H1 (cell line): ENCODE results near the gene MGMT. TPM values are rescaled to one million over a fixed set of nuclear protein-coding genes. Genes with fewer than 3 reads are reported as not detected.
A peak's percentile ranks its signal among the peaks of the same experiment; 100 is the strongest.

ENCODE experiments used
- CTCF ChIA-PET: fragments of 300-600 bp; sonication (Branson Sonifier 250); formaldehyde crosslinking; loops from one replicate; lab custom pipeline; 2021; ENCODE audit not compliant: partially characterized antibody; lab: Charles Lee
- POLR2A ChIA-PET: fragments of 300-600 bp; sonication (Branson Sonifier 250); formaldehyde crosslinking; loops from one replicate; lab custom pipeline; 2021; ENCODE audit warnings: inconsistent platforms; ENCODE audit not compliant: partially characterized antibody; lab: Charles Lee
- DNase-seq, 2 experiments: peaks; one replicate each; pipeline versions ENCODE4 v3.0.0 to v3.0.0-alpha.2; 2010 to 2022; ENCODE audit warnings: low spot score in 2 of 2, low read depth in 1 of 2, mixed read lengths in 1 of 2
- FAIRE-seq: peaks from 2 replicates; lab custom pipeline; 2011; peaks lifted over from hg19 to GRCh38; lab: Jason Lieb, UNC
- H2AFZ ChIP-seq: 2 replicates; pipeline ENCODE4 v1.8.1; 2012; ENCODE audit warnings: low read length, inconsistent platforms
- H2AK5ac ChIP-seq: 2 replicates; pipeline ENCODE4 v1.6.1; 2013; ENCODE audit warnings: low read depth, low read length
- H2BK120ac ChIP-seq: replicated peaks from 2 replicates; pipeline ENCODE3; 2013; ENCODE audit warnings: low read depth, low read length, inconsistent platforms
- H2BK12ac ChIP-seq: 2 replicates; pipeline ENCODE4 v1.6.1; 2013; ENCODE audit warnings: low read depth, low read length
- H2BK15ac ChIP-seq: 2 replicates; pipeline ENCODE4 v1.6.1; 2013; ENCODE audit warnings: low read length
- H2BK20ac ChIP-seq: 2 replicates; pipeline ENCODE4 v1.6.1; 2013; ENCODE audit warnings: low read length
- H2BK5ac ChIP-seq: 2 replicates; pipeline ENCODE4 v1.6.1; 2013; ENCODE audit warnings: low read depth, low read length
- H3K14ac ChIP-seq: 2 replicates; pipeline ENCODE4 v1.6.1; 2013; ENCODE audit warnings: inconsistent platforms; ENCODE audit not compliant: insufficient read length
- H3K18ac ChIP-seq: 2 replicates; pipeline ENCODE4 v1.6.1; 2013; ENCODE audit warnings: low read length; ENCODE audit errors: extremely low read depth
- H3K23ac ChIP-seq: 2 replicates; pipeline ENCODE4 v1.6.1; 2013; ENCODE audit warnings: inconsistent platforms; ENCODE audit not compliant: insufficient read length
- H3K23me2 ChIP-seq: 2 replicates; pipeline ENCODE4 v1.6.1; 2013; ENCODE audit warnings: low read depth, low read length
- H3K27ac ChIP-seq: 2 replicates; pipeline ENCODE4 v1.6.1; 2011; ENCODE audit warnings: low read depth, low read length, inconsistent platforms
- H3K27me3 ChIP-seq, 4 experiments: replicated peaks in 1 of 4; 1 replicate in 1 of 4; 2 replicates in 3 of 4; pipeline versions ENCODE4 v1.6.1 to v1.8.1; 2011 to 2013; ENCODE audit warnings: low read length in 3 of 4, mild to moderate bottlenecking in 3 of 4, inconsistent platforms in 2 of 4, mixed read lengths in 2 of 4, moderate library complexity in 1 of 4; ENCODE audit not compliant: control insufficient read depth in 3 of 4, insufficient read depth in 3 of 4; ENCODE audit errors: extremely low read depth in 1 of 4
- H3K36me3 ChIP-seq, 4 experiments: 2 replicates each; pipeline versions ENCODE4 v1.6.1 to v1.8.1; 2011 to 2013; ENCODE audit warnings: mild to moderate bottlenecking in 4 of 4, low read length in 3 of 4, moderate library complexity in 2 of 4, control low read depth in 1 of 4, inconsistent platforms in 1 of 4; ENCODE audit not compliant: insufficient read depth in 4 of 4, control insufficient read depth in 2 of 4
- H3K4ac ChIP-seq: replicated peaks from 2 replicates; pipeline ENCODE3; 2013; ENCODE audit warnings: low read length, low read depth, mixed read lengths, inconsistent platforms; ENCODE audit not compliant: insufficient read length
- H3K4me1 ChIP-seq, 4 experiments: replicated peaks in 1 of 4; 1 replicate in 1 of 4; 2 replicates in 3 of 4; pipeline versions ENCODE4 v1.6.1 to v1.8.1; 2011 to 2013; ENCODE audit warnings: low read length in 3 of 4, inconsistent platforms in 2 of 4, mixed read lengths in 1 of 4; ENCODE audit not compliant: insufficient read depth in 4 of 4, control insufficient read depth in 3 of 4
- H3K4me2 ChIP-seq, 2 experiments: 2 replicates each; pipeline versions ENCODE4 v1.6.1 to v1.8.1; 2011 to 2013; ENCODE audit warnings: low read depth in 2 of 2, low read length in 2 of 2, control low read depth in 1 of 2, inconsistent platforms in 1 of 2, mild to moderate bottlenecking in 1 of 2; ENCODE audit not compliant: insufficient read depth in 1 of 2
- H3K4me3 ChIP-seq, 4 experiments: fragments of 200-600, 300-600 bp in 1 of 4; sonication (generic), shearing (Covaris generic), sonication (Bioruptor Twin) in 1 of 4; 2 replicates each; pipeline versions ENCODE4 v1.5.1 to v1.8.1; 2011 to 2016; ENCODE audit warnings: low read length in 4 of 4, low read depth in 3 of 4, control low read depth in 2 of 4, inconsistent platforms in 2 of 4, mild to moderate bottlenecking in 2 of 4, mixed read lengths in 1 of 4, moderate library complexity in 1 of 4; ENCODE audit not compliant: insufficient read depth in 2 of 4; ENCODE audit errors: extremely low read depth in 1 of 4
- H3K56ac ChIP-seq: replicated peaks from 2 replicates; pipeline ENCODE3; 2013; ENCODE audit warnings: low read depth, mild to moderate bottlenecking, mixed read lengths, low read length, inconsistent platforms; ENCODE audit not compliant: insufficient read length
- H3K79me1 ChIP-seq: 2 replicates; pipeline ENCODE4 v1.6.1; 2013; ENCODE audit warnings: low read depth, low read length, control low read depth
- H3K79me2 ChIP-seq, 2 experiments: 2 replicates each; pipeline versions ENCODE4 v1.6.1 to v1.8.1; 2012 to 2013; ENCODE audit warnings: low read length in 2 of 2, mild to moderate bottlenecking in 2 of 2, inconsistent platforms in 1 of 2; ENCODE audit not compliant: insufficient read depth in 2 of 2, control insufficient read depth in 1 of 2
- H3K9ac ChIP-seq, 4 experiments: replicated peaks in 1 of 4; 1 replicate in 1 of 4; 2 replicates in 3 of 4; pipeline versions ENCODE4 v1.6.1 to v1.8.1; 2011 to 2013; ENCODE audit warnings: low read depth in 3 of 4, low read length in 3 of 4, control low read depth in 2 of 4, mild to moderate bottlenecking in 2 of 4, moderate library complexity in 2 of 4, inconsistent platforms in 1 of 4; ENCODE audit errors: extremely low read depth in 1 of 4
- H3K9me3 ChIP-seq, 2 experiments: 2 replicates each; pipeline versions ENCODE4 v1.6.1 to v1.8.1; 2012 to 2013; ENCODE audit warnings: mild to moderate bottlenecking in 2 of 2, moderate library complexity in 2 of 2, control low read depth in 1 of 2, inconsistent platforms in 1 of 2, low read depth in 1 of 2, low read length in 1 of 2, mixed read lengths in 1 of 2; ENCODE audit not compliant: insufficient read depth in 2 of 2
- H4K20me1 ChIP-seq, 2 experiments: replicated peaks in 1 of 2; 2 replicates each; pipeline versions ENCODE3 to v1.8.1; 2011 to 2013; ENCODE audit warnings: inconsistent platforms in 2 of 2, low read length in 2 of 2, mild to moderate bottlenecking in 1 of 2; ENCODE audit not compliant: insufficient read depth in 2 of 2, control insufficient read depth in 1 of 2
- H4K5ac ChIP-seq: 2 replicates; pipeline ENCODE4 v1.6.1; 2013; ENCODE audit warnings: low read length, low read depth, mixed read lengths, inconsistent platforms; ENCODE audit not compliant: insufficient read length
- H4K8ac ChIP-seq: 2 replicates; pipeline ENCODE4 v1.8.0; 2013; ENCODE audit warnings: mild to moderate bottlenecking, moderate library complexity, low read length, inconsistent platforms; ENCODE audit not compliant: insufficient read depth; ENCODE audit errors: extremely low read depth
- H4K91ac ChIP-seq: replicated peaks from 2 replicates; pipeline ENCODE3; 2013; ENCODE audit warnings: low read length, mixed read lengths, inconsistent platforms; ENCODE audit not compliant: insufficient read length
- EZH2 ChIP-seq: fragments of 200-600 bp; sonication (generic); IDR thresholded peaks from 2 replicates; pipeline ENCODE4 v1.7.1; 2012; ENCODE audit warnings: low read depth, mild to moderate bottlenecking, moderate library complexity, low read length, inconsistent platforms; ENCODE audit not compliant: severe bottlenecking
- KDM5A ChIP-seq: fragments of 200-600 bp; IDR thresholded peaks from 2 replicates; pipeline ENCODE4 v1.7.1; 2012; ENCODE audit warnings: mild to moderate bottlenecking, low read length, inconsistent platforms, mixed read lengths
- RXRA ChIP-seq: IDR thresholded peaks from 2 replicates; pipeline ENCODE4 v1.6.1; 2011; ENCODE audit warnings: low read depth, mild to moderate bottlenecking, low read length, moderate library complexity; ENCODE audit not compliant: insufficient read depth
- SIRT6 ChIP-seq: IDR thresholded peaks from one replicate; pipeline ENCODE4 v1.7.1; 2012; ENCODE audit warnings: low read length, inconsistent platforms
- SRF ChIP-seq: IDR thresholded peaks from 2 replicates; pipeline ENCODE4 v1.6.1; 2011; ENCODE audit warnings: mild to moderate bottlenecking, low read depth, low read length, moderate library complexity
- YY1 ChIP-seq: IDR thresholded peaks from 2 replicates; pipeline ENCODE4 v1.6.1; 2011; ENCODE audit warnings: low read depth, mild to moderate bottlenecking, low read length
- WGBS, 2 experiments: shearing (Covaris generic) in 1 of 2; methylation state at CpG; one replicate each; pipeline versions ENCODE4 v1.1.6 to v1.1.7; 2013 to 2015; ENCODE audit warnings: low lambda C conversion rate in 2 of 2, mixed read lengths in 2 of 2, inconsistent platforms in 1 of 2, low coverage in 1 of 2, missing lambda C conversion rate in 1 of 2; ENCODE audit not compliant: insufficient replicate concordance in 2 of 2, insufficient coverage in 1 of 2, insufficient read length in 1 of 2; ENCODE audit errors: extremely low coverage in 1 of 2, missing lambda C conversion rate in 1 of 2; 5-methylcytosine and 5-hydroxymethylcytosine counted together
- polyA plus RNA-seq, 7 experiments: library from polyadenylated mRNA; depleted of rRNA in 3 of 7; stranded (reverse) in 5 of 7; unstranded in 2 of 7; fragments of >200 nt in 5 of 7; fragments of 200-250 nt in 2 of 7; gene quantifications; 1 replicate in 5 of 7; 2 replicates in 1 of 7; 4 replicates in 1 of 7; pipeline versions ENCODE4 v1.2.1 to v1.2.3, GENCODE V29; 2011 to 2013; ENCODE audit warnings: missing spikeins in 2 of 7, mixed read lengths in 2 of 7
- total RNA-seq: library from RNA; stranded (reverse); fragmentation: NEBNext Ultra II Directional; extraction: Animal tissue kit (Norgen Biotek cat#: 25700); gene quantifications from 2 replicates; pipeline ENCODE4 v1.2.1, GENCODE V29; 2021

Gene MGMT
- total and polyA plus RNA-seq, 2 of the 8 experiments (the other 6 are each of a cell fraction or from before 2014, with no cell fraction given), result 9.9 to 10.7 TPM

DNA sequence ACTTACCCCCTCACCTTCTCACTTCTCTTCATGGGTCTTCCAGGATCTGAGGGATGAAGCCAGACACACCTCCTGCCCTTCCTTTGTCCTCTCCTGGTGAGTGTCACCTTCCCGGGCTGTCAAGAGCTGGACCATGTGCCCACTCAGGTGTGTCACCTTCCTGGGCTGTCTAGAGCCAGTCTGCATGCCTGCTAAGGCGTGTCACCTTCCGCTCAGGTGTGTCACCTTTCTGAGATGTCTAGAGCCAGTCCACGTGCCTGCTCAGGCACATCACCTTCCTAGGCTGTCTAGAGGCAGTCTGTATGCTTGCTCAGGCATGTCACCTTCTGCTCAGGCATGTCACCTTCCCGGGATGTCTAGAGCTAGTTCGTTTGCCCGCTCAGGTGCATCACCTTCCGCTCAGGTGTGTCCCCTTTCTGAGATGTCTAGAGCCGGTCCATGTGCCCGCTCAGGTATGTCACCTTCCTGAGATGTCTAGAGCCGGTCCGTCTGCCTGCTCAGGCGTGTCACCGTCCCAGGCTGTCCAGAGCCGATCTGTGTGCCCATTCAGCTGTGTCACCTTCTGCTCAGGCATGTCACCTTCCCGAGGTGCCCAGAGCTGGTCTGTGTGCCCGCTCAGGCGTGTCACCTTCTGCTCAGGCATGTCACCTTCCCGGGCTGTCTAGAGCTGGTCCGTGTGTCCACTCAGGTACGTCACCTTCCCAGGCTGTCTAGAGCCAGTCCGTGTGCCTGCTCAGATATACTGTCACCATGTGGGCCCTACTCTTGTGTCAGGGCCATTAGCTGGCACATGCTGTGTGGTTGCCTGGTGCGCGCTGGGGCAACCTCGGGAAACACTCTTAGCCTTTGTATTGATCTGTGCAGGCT, 251.7 kb downstream of the MGMT start:
- Histone ChIP-seq H3K36me3 (no peaks in the 10 kb centered on the region; a peak in 1 of 8 replicates), H2BK12ac (no peak overlapping the region; the same call in 1 of the 2 replicates), H3K4ac (no peak overlapping the region), H3K23me2 (no peaks in the 10 kb centered on the region)
- POLR2A ChIA-PET, result interaction anchor here (1.0 to 1.2 kb wide), 2 partner anchors 12 to 40 kb away, joined by 3 read pairs; no protein-coding TSS in a partner anchor
- TF ChIP-seq SIRT6 (no peak), SRF (no peak), YY1 (no peak), KDM5A (no peak), EZH2 (no peak), RXRA (no peak)
- TF ChIP-seq, all 59 proteins: peak for 0
- H3K9me3 ChIP-seq, result no peaks in the 10 kb centered on the region
- no peaks in the 10 kb centered on the region for H3K27me3 ChIP-seq
- H3K4me1 ChIP-seq, result no peaks in the 10 kb centered on the region
- peak overlapping the region; percentile 26 for H4K5ac ChIP-seq
- H3K14ac ChIP-seq, result no peak overlapping the region
- H2BK15ac ChIP-seq, result no peak overlapping the region
- no peak overlapping the region for H2BK20ac ChIP-seq
- WGBS, 2 experiments, result 93% methylated on average over 25 of the region's 25 CpGs; no CpG with 5 or more reads in 1 of the 2 experiments
- H3K79me1 ChIP-seq, result no peaks in the 10 kb centered on the region
- H3K4me2 ChIP-seq, result no peak overlapping the region
- no peak overlapping the region; the same call in 1 of the 2 replicates for H4K8ac ChIP-seq
- CTCF ChIA-PET, result interaction anchor here (1.2 kb wide), 1 partner anchor 49 kb away, joined by 3 read pairs; no protein-coding TSS in a partner anchor
- H2BK120ac ChIP-seq, result no peak overlapping the region
- no peak overlapping the region for H3K18ac ChIP-seq
- no peak overlapping the region for H3K4me3 ChIP-seq
- no peak overlapping the region; a peak in 1 of 7 replicates for H3K9ac ChIP-seq
- no peak overlapping the region for H3K56ac ChIP-seq
- no peak overlapping the region for H3K23ac ChIP-seq
- H2AFZ ChIP-seq, result no peak overlapping the region
- no peak overlapping the region for H2AK5ac ChIP-seq
- H3K79me2 ChIP-seq, result no peaks in the 10 kb centered on the region
- DNase-seq (peak in 1 of 2 experiments; percentile 40), FAIRE-seq (no peak)
- H2BK5ac ChIP-seq, result peak overlapping the region; percentile 74
- no peaks in the 10 kb centered on the region for H4K20me1 ChIP-seq
- no peak overlapping the region for H3K27ac ChIP-seq
- H4K91ac ChIP-seq, result no peak overlapping the region
